GM12878 (cell line): Measurements from ENCODE around the gene MYO16. TPM values are rescaled to one million over a fixed set of nuclear protein-coding genes. Genes with fewer than 3 reads are reported as not detected.

Experiments
- ATAC-seq: fragments of 200-7000 bp; cut with Tn5 transposase; 3 replicates; pipeline ENCODE4 v1.9.1; 2020; ENCODE audit warnings: mild to moderate bottlenecking, moderate library complexity
- BruUV-seq: library from RNA; stranded (reverse); fragments of 400-500 nt; replicated peaks from 2 replicates; lab custom pipeline; 2021; lab: Mats Ljungman, UMichigan
- CTCF ChIA-PET: fragments of 300-600 bp; sonication (Branson Sonifier 250); formaldehyde crosslinking; extraction: SDS; loops from one replicate; lab custom pipeline; 2021; ENCODE audit warnings: inconsistent platforms; lab: Yijun Ruan, JAX
- POLR2A ChIA-PET: fragments of 350-600 bp; formaldehyde crosslinking; extraction: SDS; loops from one replicate; lab custom pipeline; 2021; ENCODE audit warnings: inconsistent platforms; lab: Charles Lee
- RAD21 ChIA-PET: fragments of 300-600 bp; sonication (Branson Sonifier 250); formaldehyde crosslinking; loops from one replicate; lab custom pipeline; 2023; ENCODE audit warnings: antibody characterized with exemption; ENCODE audit not compliant: unreplicated experiment; lab: Charles Lee
- SMC1A ChIA-PET: fragments of 300-600 bp; sonication (Branson Sonifier 250); formaldehyde crosslinking; loops from one replicate; lab custom pipeline; 2023; ENCODE audit not compliant: unreplicated experiment, uncharacterized antibody; lab: Charles Lee
- DNase-seq: peaks from one replicate; pipeline ENCODE4 v3.0.0-alpha.2; 2011; ENCODE audit warnings: low read depth, low spot score
- FAIRE-seq: peaks from 3 replicates; lab custom pipeline; 2011; peaks lifted over from hg19 to GRCh38; lab: Jason Lieb, UNC
- H2AFZ ChIP-seq: 2 replicates; pipeline ENCODE4 v1.6.0; 2011; ENCODE audit warnings: low read depth, low read length, control low read depth; ENCODE audit not compliant: control insufficient read depth
- H3K27ac ChIP-seq: 2 replicates; pipeline ENCODE4 v1.5.1; 2011; ENCODE audit warnings: control low read depth; ENCODE audit not compliant: control insufficient read depth, insufficient read depth
- H3K27me3 ChIP-seq, 2 experiments: replicated peaks in 1 of 2; 2 replicates each; pipeline versions ENCODE4 v1.6.0 to v1.6.1; 2011; ENCODE audit warnings: low read length in 1 of 2; ENCODE audit not compliant: control insufficient read depth in 2 of 2, insufficient read depth in 2 of 2
- H3K36me3 ChIP-seq, 2 experiments: 2 replicates each; pipeline ENCODE4 v1.5.1; 2011; ENCODE audit warnings: low read length in 1 of 2; ENCODE audit not compliant: control insufficient read depth in 2 of 2, insufficient read depth in 2 of 2
- H3K4me1 ChIP-seq: 2 replicates; pipeline ENCODE4 v1.6.1; 2011; ENCODE audit warnings: mild to moderate bottlenecking, low read length, moderate library complexity, mixed read lengths; ENCODE audit not compliant: control insufficient read depth, insufficient read depth
- H3K4me2 ChIP-seq: 2 replicates; pipeline ENCODE4 v1.6.0; 2011; ENCODE audit warnings: control low read depth; ENCODE audit not compliant: control insufficient read depth, insufficient read depth
- H3K4me3 ChIP-seq: fragments of 200-600 bp; sonication (generic); 2 replicates; pipeline ENCODE4 v1.5.1; 2016
- H3K79me2 ChIP-seq: 2 replicates; pipeline ENCODE4 v1.6.0; 2011; ENCODE audit warnings: low read length; ENCODE audit not compliant: control insufficient read depth, insufficient read depth
- H3K9ac ChIP-seq: 2 replicates; pipeline ENCODE4 v1.8.0; 2011; ENCODE audit warnings: low read length, control low read depth, mixed read lengths; ENCODE audit not compliant: control insufficient read depth, insufficient read depth
- H3K9me3 ChIP-seq: replicated peaks from 3 replicates; pipeline ENCODE4 v1.5.1; 2011; ENCODE audit warnings: mild to moderate bottlenecking, low read length; ENCODE audit not compliant: control insufficient read depth, insufficient read depth
- H4K20me1 ChIP-seq: 2 replicates; pipeline ENCODE4 v1.6.0; 2011; ENCODE audit not compliant: control insufficient read depth, insufficient read depth
- E2F8 ChIP-seq: fragments of 450-650 bp; IDR thresholded peaks from 2 replicates; pipeline ENCODE4 v1.6.1; 2018; ENCODE audit warnings: mild to moderate bottlenecking, low read depth, moderate library complexity; ENCODE audit not compliant: partially characterized antibody
- JUNB ChIP-seq: IDR thresholded peaks from 2 replicates; pipeline ENCODE4 v1.6.1; 2016; ENCODE audit warnings: antibody characterized with exemption, mild to moderate bottlenecking
- NFYB ChIP-seq: IDR thresholded peaks from 2 replicates; pipeline ENCODE4 v1.6.1; 2011; ENCODE audit warnings: low read depth, mild to moderate bottlenecking, low read length, improper control_type of control experiment, moderate library complexity; ENCODE audit not compliant: insufficient read depth
- PRDM15 ChIP-seq: fragments of 450-650 bp; formaldehyde crosslinking; IDR thresholded peaks from 2 replicates; pipeline ENCODE4 v1.4.0; 2020; ENCODE audit warnings: mild to moderate bottlenecking, moderate library complexity
- SMAD1 ChIP-seq: fragments of 450-650 bp; IDR thresholded peaks from 2 replicates; pipeline ENCODE4 v1.6.1; 2018; ENCODE audit warnings: mild to moderate bottlenecking, low read depth; ENCODE audit not compliant: partially characterized antibody
- USF2 ChIP-seq: IDR thresholded peaks from 2 replicates; pipeline ENCODE4 v1.6.1; 2011; ENCODE audit warnings: low read depth, low read length, improper control_type of control experiment, borderline replicate concordance
- WRNIP1 ChIP-seq: IDR thresholded peaks from 2 replicates; pipeline ENCODE4 v1.6.1; 2011; ENCODE audit warnings: low read depth, low read length, improper control_type of control experiment, borderline replicate concordance
- ZNF592 ChIP-seq: fragments of 450-650 bp; IDR thresholded peaks from 2 replicates; pipeline ENCODE4 v1.6.1; 2017; ENCODE audit warnings: mild to moderate bottlenecking, moderate library complexity
- WGBS: methylation state at CpG from one replicate; pipeline ENCODE4 v1.1.6; 2016; ENCODE audit warnings: low lambda C conversion rate; ENCODE audit not compliant: insufficient replicate concordance, insufficient coverage; ENCODE audit errors: missing lambda C conversion rate; 5-methylcytosine and 5-hydroxymethylcytosine counted together
- in situ Hi-C: fragments of 300-500 bp; cut with MboI; formaldehyde crosslinking; loops from 9 replicates; pipeline ENCODE4 v1.14.3; 2018; ENCODE audit warnings: mixed read lengths
- intact Hi-C: fragments of 100-400 bp; cut with micrococcal nuclease; formaldehyde crosslinking; loops from one replicate; pipeline ENCODE4 v1.14.2; 2022; ENCODE audit not compliant: unreplicated experiment
- polyA plus RNA-seq, 11 experiments: library from polyadenylated mRNA; depleted of rRNA in 4 of 11; unstranded in 6 of 11; stranded (reverse) in 5 of 11; fragments of >200 nt; fragmentation: Nextera tagmentation in 4 of 11; fragmentation: Illumina TruSeq in 1 of 11; extraction: Ambion mirVana in 4 of 11; extraction: Trizol in 1 of 11; gene quantifications; 1 replicate in 1 of 11; 2 replicates in 10 of 11; pipeline versions ENCODE4 v1.2.1 to v1.2.3, GENCODE V29; 2011 to 2016; ENCODE audit warnings: inconsistent platforms in 2 of 11, missing spikeins in 2 of 11, low read depth in 1 of 11
- total RNA-seq, 4 experiments: library from RNA; depleted of rRNA in 3 of 4; stranded (reverse); fragments of >200 nt in 3 of 4; fragmentation: Illumina TruSeq in 1 of 4; extraction: Trizol in 1 of 4; gene quantifications; 2 replicates each; pipeline versions ENCODE4 v1.2.1 to v1.2.3, GENCODE V29; 2013 to 2021

MYO16 gene
- total and polyA plus RNA-seq, 10 of the 15 experiments (the other 5 are each of a cell fraction or from before 2014, with no cell fraction given): under 0.01 to 1.7 (median 0.05) TPM; not detected in 4

- TF ChIP-seq USF2 (no peak), PRDM15 (CRISPR knock-in tag) (no peak), SMAD1 (no peak)
These were observed 289.9 kb downstream of the MYO16 start (continued) for GRCh38 chr13:108919036-108919907.

GRCh38 chr13:108920137-108920536 is 290.7 kb downstream of the MYO16 start:
- ChIA-PET CTCF (no interaction called here), RAD21 (no interaction called here), SMC1A (no interaction called here), POLR2A (no interaction called here)
- H3K27ac ChIP-seq: no peak overlapping the region
- no peak overlapping the region for H3K9ac ChIP-seq
- no peak overlapping the region for H3K4me3 ChIP-seq
- H3K36me3 ChIP-seq: no peaks in the 10 kb centered on the region
- intact Hi-C loops (no loop called here), in situ Hi-C loops (no loop called here)
- DNase-seq (no peak), FAIRE-seq (no peak), ATAC-seq (no peak)
- H3K4me2 ChIP-seq: no peak overlapping the region
- no peaks in the 10 kb centered on the region for H3K79me2 ChIP-seq
- no peaks in the 10 kb centered on the region for H3K9me3 ChIP-seq
- 50% methylated on average over 4 of the region's 4 CpGs for WGBS
- H2AFZ ChIP-seq: no peak overlapping the region
- no peaks in the 10 kb centered on the region for H3K27me3 ChIP-seq
- TF ChIP-seq NFYB (no peak), E2F8 (no peak), JUNB (no peak), ZNF592 (no peak), WRNIP1 (no peak)
- no peaks in the 10 kb centered on the region for H4K20me1 ChIP-seq
- no TSS peak for BruUV-seq
- peaks cover 9% of the 10 kb centered on the region for H3K4me1 ChIP-seq
